ENCODE measurements around the gene DCLK2.
A peak's percentile ranks its signal among the peaks of the same experiment; 100 is the strongest.

DCLK2 gene

GRCh38 chr4:150078041-150078578 lies at the start of gene DCLK2:
Gene DCLK2, plus strand, starts transcription at chr4:150078445. Its CDS starts 583 bp downstream, at chr4:150079028.
- peak; percentile 31 for DNase-seq

GRCh38 chr4:150032541-150032940 lies 45.7 kb upstream of the DCLK2 start:
- no peak for DNase-seq

GRCh38 chr4:150033081-150033480 lies 45.2 kb upstream of the DCLK2 start:
- DNase-seq, result no peak

GRCh38 chr4:150033901-150034300 lies 44.3 kb upstream of the DCLK2 start:
- DNase-seq, result no peak

- no peak for DNase-seq
Observed at GRCh38 chr4:150037251-150037856, 40.9 kb upstream of the DCLK2 start.

- no peak for DNase-seq
Observed at GRCh38 chr4:150038335-150039076, 39.7 kb upstream of the DCLK2 start.

- DNase-seq, result no peak
Observed at GRCh38 chr4:150039274-150040127, 38.7 kb upstream of the DCLK2 start.

- no peak for DNase-seq
Observed at GRCh38 chr4:150044517-150044916, 33.7 kb upstream of the DCLK2 start.

- no peak for DNase-seq
Observed at GRCh38 chr4:150045410-150045809, 32.8 kb upstream of the DCLK2 start.

- no peak for DNase-seq
Observed at GRCh38 chr4:150046728-150047217, 31.5 kb upstream of the DCLK2 start.

- DNase-seq, result no peak
Observed at GRCh38 chr4:150047546-150047945, 30.7 kb upstream of the DCLK2 start.

GRCh38 chr4:150049682-150050081 lies 28.6 kb upstream of the DCLK2 start:
- DNase-seq, result no peak

- DNase-seq, result no peak
Observed at GRCh38 chr4:150050566-150050965, 27.7 kb upstream of the DCLK2 start.

GRCh38 chr4:150051111-150051510 lies 27.1 kb upstream of the DCLK2 start:
- no peak for DNase-seq

GRCh38 chr4:150055467-150055866 lies 22.8 kb upstream of the DCLK2 start:
- no peak for DNase-seq

- DNase-seq, result no peak
Observed at GRCh38 chr4:150056569-150056968, 21.7 kb upstream of the DCLK2 start.

- DNase-seq, result no peak
Observed at GRCh38 chr4:150061086-150061776, 17.0 kb upstream of the DCLK2 start.

GRCh38 chr4:150063128-150063527 lies 15.1 kb upstream of the DCLK2 start:
- DNase-seq, result no peak

GRCh38 chr4:150065740-150066139 lies 12.5 kb upstream of the DCLK2 start:
- no peak for DNase-seq

GRCh38 chr4:150067859-150068258 lies 10.4 kb upstream of the DCLK2 start:
- no peak for DNase-seq

- DNase-seq, result no peak
Observed at GRCh38 chr4:150068300-150068960, 9.8 kb upstream of the DCLK2 start.

GRCh38 chr4:150069353-150069752 lies 8.9 kb upstream of the DCLK2 start:
- no peak for DNase-seq
